C4-2B (cell line): ENCODE measurements around the gene PACC1.

ENCODE experiments used
- CTCF ChIP-seq: fragments of 450-650 bp; conservative IDR thresholded peaks from 2 replicates; pipeline ENCODE4 v1.5.1; 2017; ENCODE audit warnings: mild to moderate bottlenecking
- ZFX ChIP-seq: fragments of 450-650 bp; IDR thresholded peaks from 2 replicates; pipeline ENCODE4 v1.6.1; 2017

- TF ChIP-seq CTCF (no peak), ZFX (no peak)
Observed at GRCh38 chr1:212458817-212459216, 44.1 kb upstream of the PACC1 start.
